ENCODE measurements around the gene TMEM38B. TPM values are rescaled to one million over a fixed set of nuclear protein-coding genes. Genes with fewer than 3 reads are reported as not detected.

TMEM38B gene
- total RNA-seq, 1 experiment from 2014 or later = 22.6 TPM

DNA sequence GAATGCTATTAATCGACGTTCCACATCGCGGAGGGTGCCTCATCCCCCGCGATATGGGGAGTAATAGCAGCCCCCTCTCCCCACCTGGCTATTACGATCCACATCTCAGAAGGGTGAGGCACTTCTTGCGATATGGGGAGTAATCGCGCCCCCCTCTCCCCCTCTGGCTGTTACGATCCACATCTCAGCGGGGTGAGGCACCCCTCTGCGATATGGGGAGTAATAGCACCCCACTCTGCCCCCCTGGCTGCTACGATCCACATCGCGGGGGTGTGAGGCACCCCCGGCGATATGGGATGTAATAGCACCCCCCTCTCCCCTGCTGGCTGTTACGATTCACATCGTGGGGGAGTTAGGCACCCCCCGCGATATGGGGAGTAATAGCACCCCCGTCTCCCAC lies 128.5 kb downstream of the TMEM38B start:
- H3K36me3 ChIP-seq (ENCODE audit: insufficient read depth, low read length, poor library complexity, severe bottlenecking) = no peaks in the 10 kb centered on the region
- no peak overlapping the region for H3K4me3 ChIP-seq (ENCODE audit: low read depth, low read length, poor library complexity, severe bottlenecking)
- intact Hi-C loops (cut with micrococcal nuclease; ENCODE audit: unreplicated experiment) = no loop called here
- H3K4me1 ChIP-seq (ENCODE audit: insufficient read depth, low read length, poor library complexity, severe bottlenecking) = no peaks in the 10 kb centered on the region
- ChIA-PET CTCF (no interaction called here), POLR2A (ENCODE audit: low non-redundant PET) (no interaction called here)
- DNase-seq (ENCODE audit: low spot score) = no peak
- BruUV-seq (replicated peaks) = no TSS peak
- H3K9me3 ChIP-seq (ENCODE audit: low read depth, low read length, poor library complexity, severe bottlenecking) = no peaks in the 10 kb centered on the region
- no peak overlapping the region for H3K27ac ChIP-seq (ENCODE audit: low read depth, low read length, poor library complexity, severe bottlenecking)
- no peaks in the 10 kb centered on the region for H3K27me3 ChIP-seq (replicated peaks; ENCODE audit: insufficient read depth, low read depth, low read length, poor library complexity)
- TF ChIP-seq, protein P1, sequence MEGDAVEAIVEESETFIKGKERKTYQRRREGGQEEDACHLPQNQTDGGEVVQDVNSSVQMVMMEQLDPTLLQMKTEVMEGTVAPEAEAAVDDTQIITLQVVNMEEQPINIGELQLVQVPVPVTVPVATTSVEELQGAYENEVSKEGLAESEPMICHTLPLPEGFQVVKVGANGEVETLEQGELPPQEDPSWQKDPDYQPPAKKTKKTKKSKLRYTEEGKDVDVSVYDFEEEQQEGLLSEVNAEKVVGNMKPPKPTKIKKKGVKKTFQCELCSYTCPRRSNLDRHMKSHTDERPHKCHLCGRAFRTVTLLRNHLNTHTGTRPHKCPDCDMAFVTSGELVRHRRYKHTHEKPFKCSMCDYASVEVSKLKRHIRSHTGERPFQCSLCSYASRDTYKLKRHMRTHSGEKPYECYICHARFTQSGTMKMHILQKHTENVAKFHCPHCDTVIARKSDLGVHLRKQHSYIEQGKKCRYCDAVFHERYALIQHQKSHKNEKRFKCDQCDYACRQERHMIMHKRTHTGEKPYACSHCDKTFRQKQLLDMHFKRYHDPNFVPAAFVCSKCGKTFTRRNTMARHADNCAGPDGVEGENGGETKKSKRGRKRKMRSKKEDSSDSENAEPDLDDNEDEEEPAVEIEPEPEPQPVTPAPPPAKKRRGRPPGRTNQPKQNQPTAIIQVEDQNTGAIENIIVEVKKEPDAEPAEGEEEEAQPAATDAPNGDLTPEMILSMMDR (conservative IDR thresholded peaks at IDR 0.05; ENCODE audit: low read depth, low read length) = no peak

Other genes with a start within 250 kb of the TMEM38B start
- 9.1 and 9.8 TPM in 2 replicates for gene FSD1L, start 246.5 kb upstream of the TMEM38B start, total RNA-seq (2021)
- 15.4 and 15.9 TPM in 2 replicates for gene FKTN, start 136.4 kb upstream of the TMEM38B start, total RNA-seq (2021)
- gene TAL2, start 32.1 kb upstream of the TMEM38B start, total RNA-seq (2021) = not detected in 2 replicates